ENCODE results near the gene DPH3. TPM values are rescaled to one million over a fixed set of nuclear protein-coding genes. Genes with fewer than 3 reads are reported as not detected.

The DPH3 gene
- total and polyA plus RNA-seq, 2 experiments from 2014 or later = 15.3 to 84.3 TPM

- no peak for TF ChIP-seq ZNF114 (CRISPR knock-in tag; IDR thresholded peaks at IDR 0.05)
These were observed 35.1 kb downstream of the DPH3 start (continued) for GRCh38 chr3:16229681-16230080.

GRCh38 chr3:16227566-16227965, 37.2 kb downstream of the DPH3 start:
- H3K36me3 Mint-ChIP-seq (ENCODE audit: low read depth) = no peaks in the 10 kb centered on the region
- no peak overlapping the region for H3K4me3 Mint-ChIP-seq
- H3K36me3 ChIP-seq (ENCODE audit: insufficient read depth) = no peaks in the 10 kb centered on the region
- H3K4me1 ChIP-seq (ENCODE audit: insufficient read depth) = no peaks in the 10 kb centered on the region
- TF ChIP-seq CTCF (conservative IDR thresholded peaks at IDR 0.05; ENCODE audit: low read depth in 2 of 2) = no peak
- no peak for TF ChIP-seq ETS1 (IDR thresholded peaks at IDR 0.05)
- TF ChIP-seq EZH2phosphoT487 (IDR thresholded peaks at IDR 0.05; ENCODE audit: unreplicated experiment) = no peak
- no peak for TF ChIP-seq ZNF114 (CRISPR knock-in tag; IDR thresholded peaks at IDR 0.05)
- no peak for TF ChIP-seq EZH2 (IDR thresholded peaks at IDR 0.05; ENCODE audit: low read depth, unreplicated experiment)
- no peak for TF ChIP-seq STAT1 (IDR thresholded peaks at IDR 0.05; ENCODE audit: unreplicated experiment)
- TF ChIP-seq NANOG (IDR thresholded peaks at IDR 0.05; ENCODE audit: borderline replicate concordance) = no peak
- TF ChIP-seq POLR2AphosphoS5 (IDR thresholded peaks at IDR 0.05; ENCODE audit: low read depth) = no peak
- no peak for TF ChIP-seq JUNB (IDR thresholded peaks at IDR 0.05; ENCODE audit: unreplicated experiment)
- TF ChIP-seq ZNF462 (CRISPR knock-in tag; IDR thresholded peaks at IDR 0.05) = no peak
- TF ChIP-seq ZNF331 (CRISPR knock-in tag; IDR thresholded peaks at IDR 0.05; ENCODE audit: low read depth) = no peak
- no peak for TF ChIP-seq CREB1 (CRISPR knock-in tag; IDR thresholded peaks at IDR 0.05; ENCODE audit: low read depth)
- no peak for TF ChIP-seq REST (IDR thresholded peaks at IDR 0.05; ENCODE audit: unreplicated experiment)
- no peaks in the 10 kb centered on the region for H3K9me2 ChIP-seq (ENCODE audit: insufficient read depth)
- no peak overlapping the region for H3K4me2 ChIP-seq
- H3K4me1 Mint-ChIP-seq = no peaks in the 10 kb centered on the region; the same call in 2 of the 3 replicates
- H3K27ac ChIP-seq (ENCODE audit: low read depth) = no peak overlapping the region
- DNase-seq (ENCODE audit: low spot score) (no peak), ATAC-seq (no peak)
- H3K79me2 ChIP-seq (replicated peaks; ENCODE audit: insufficient read depth) = no peaks in the 10 kb centered on the region
- H4K20me1 ChIP-seq (replicated peaks; ENCODE audit: insufficient read depth) = no peaks in the 10 kb centered on the region
- H3F3A ChIP-seq (replicated peaks; ENCODE audit: low read depth) = no peaks in the 10 kb centered on the region
- H3K9me3 Mint-ChIP-seq = no peaks in the 10 kb centered on the region; the same call in 2 of the 3 replicates
- no peak overlapping the region for H2AFZ ChIP-seq
- no peak overlapping the region for H3K4me3 ChIP-seq
- peaks cover 2% of the 10 kb centered on the region for H3K27me3 Mint-ChIP-seq (ENCODE audit: insufficient read depth, low read depth, poor library complexity)
- no peaks in the 10 kb centered on the region for H3K27me3 ChIP-seq (ENCODE audit: insufficient read depth)
- no peak overlapping the region for H3K27ac Mint-ChIP-seq
